HuH-7.5 (cell line): ENCODE data around the gene NDOR1.

Source experiments
- DNase-seq: peaks from one replicate; pipeline ENCODE4 v3.0.0; 2011; ENCODE audit warnings: low spot score

Gene NDOR1

DNA sequence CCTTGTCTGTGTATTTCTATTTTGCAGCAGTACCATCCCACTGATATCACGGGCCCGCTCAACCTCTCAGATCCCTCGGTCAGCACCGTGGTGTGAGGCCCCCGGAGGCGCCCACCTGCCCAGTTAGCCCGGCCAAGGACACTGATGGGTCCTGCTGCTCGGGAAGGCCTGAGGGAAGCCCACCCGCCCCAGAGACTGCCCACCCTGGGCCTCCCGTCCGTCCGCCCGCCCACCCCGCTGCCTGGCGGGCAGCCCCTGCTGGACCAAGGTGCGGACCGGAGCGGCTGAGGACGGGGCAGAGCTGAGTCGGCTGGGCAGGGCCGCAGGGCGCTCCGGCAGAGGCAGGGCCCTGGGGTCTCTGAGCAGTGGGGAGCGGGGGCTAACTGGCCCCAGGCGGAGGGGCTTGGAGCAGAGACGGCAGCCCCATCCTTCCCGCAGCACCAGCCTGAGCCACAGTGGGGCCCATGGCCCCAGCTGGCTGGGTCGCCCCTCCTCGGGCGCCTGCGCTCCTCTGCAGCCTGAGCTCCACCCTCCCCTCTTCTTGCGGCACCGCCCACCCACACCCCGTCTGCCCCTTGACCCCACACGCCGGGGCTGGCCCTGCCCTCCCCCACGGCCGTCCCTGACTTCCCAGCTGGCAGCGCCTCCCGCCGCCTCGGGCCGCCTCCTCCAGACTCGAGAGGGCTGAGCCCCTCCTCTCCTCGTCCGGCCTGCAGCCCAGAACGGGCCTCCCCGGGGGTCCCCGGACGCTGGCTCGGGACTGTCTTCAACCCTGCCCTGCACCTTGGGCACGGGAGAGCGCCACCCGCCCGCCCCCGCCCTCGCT, 37.5 kb upstream of the NDOR1 start:
- DNase-seq = peak; percentile 85

DNA sequence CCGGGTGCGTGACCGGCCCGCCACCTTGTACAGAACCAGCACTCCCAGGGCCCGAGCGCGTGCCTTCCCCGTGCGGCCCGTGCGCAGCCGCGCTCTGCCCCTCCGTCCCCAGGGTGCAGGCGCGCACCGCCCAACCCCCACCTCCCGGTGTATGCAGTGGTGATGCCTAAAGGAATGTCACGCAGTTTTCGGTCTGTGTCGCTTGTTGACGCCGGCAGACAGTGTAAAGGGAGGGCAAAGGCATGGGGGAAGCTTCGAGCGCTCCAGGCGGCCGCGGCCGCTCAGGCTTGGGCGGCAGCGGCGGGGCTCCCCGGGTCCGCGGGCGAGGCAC, 37.0 kb upstream of the NDOR1 start:
- no peak for DNase-seq

DNA sequence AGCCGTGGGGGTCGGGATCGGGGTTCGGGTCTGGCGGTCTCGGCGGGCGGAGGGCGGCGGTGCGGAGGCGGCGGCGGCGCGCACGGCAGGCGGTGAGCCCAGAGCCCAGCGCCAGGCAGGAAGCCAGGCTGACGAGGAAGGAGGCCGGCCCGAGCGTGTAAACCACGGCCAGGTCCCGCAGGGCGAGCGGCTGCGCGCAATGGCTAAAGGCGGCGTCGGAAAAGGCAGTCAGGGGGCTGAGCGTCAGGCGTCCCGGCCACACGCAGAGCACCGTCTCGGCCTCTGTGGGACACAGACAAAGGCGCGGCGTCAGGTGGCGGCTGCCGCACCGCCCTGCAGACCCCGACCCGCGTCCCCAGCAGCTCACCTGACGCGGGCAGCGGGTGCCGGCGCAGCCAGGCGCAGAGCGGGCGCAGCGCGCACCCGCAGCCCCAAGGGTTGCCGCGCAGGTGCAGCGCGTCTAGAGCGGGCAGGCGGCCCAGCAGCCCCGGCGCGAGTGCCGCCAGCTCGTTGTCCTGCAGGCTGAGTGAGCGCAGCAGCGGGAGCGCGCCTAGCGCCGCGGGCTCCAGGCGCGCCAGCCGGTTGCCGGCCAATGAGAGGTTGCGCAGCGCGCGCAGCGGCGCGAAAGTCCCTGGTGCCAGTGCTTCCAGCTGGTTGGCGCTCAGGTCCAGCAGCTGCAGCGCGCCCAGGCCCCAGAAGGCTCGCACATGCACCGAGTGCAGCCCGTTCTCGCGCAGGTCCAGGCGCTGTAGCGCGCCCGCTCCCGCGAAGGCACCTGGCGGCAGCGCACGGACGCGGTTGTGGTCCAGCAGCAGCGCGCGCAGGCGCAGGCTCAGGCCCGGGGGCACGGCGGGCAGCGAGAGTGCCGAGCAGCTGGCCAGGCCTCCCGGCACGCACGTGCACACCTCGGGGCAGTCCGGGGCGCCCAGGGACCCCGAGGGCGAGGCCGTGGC, 36.3 kb upstream of the NDOR1 start:
- peak; percentile 89 for DNase-seq

DNA sequence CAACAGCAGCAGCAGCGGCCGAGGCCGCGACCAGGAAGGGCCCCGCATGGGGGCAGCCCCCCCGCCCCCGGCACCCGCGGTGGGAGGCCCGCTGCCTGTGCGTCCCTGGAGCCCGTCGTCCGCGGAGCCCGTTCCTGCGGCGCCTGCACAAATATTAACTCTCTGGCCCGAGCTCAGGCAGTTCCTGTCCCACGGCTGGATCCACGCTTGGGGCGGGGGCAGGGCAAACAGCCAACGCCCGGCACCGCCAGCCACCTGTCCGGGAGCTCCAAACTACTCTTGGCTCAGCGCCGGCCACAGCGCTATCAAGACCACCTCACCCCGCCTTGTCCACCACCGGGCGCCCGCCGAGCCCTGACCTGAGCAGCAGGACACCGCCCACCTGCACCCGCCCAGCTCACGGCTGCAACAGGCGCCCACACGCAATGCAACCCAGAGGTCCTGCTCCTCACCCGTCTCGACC, 35.6 kb upstream of the NDOR1 start, which contains the start of gene LRRC26:
Gene LRRC26 (minus strand): TSS at position 156 of the 463 bp plus-strand sequence. CDS start 108 bp downstream, at position 48.
- DNase-seq = no peak

DNA sequence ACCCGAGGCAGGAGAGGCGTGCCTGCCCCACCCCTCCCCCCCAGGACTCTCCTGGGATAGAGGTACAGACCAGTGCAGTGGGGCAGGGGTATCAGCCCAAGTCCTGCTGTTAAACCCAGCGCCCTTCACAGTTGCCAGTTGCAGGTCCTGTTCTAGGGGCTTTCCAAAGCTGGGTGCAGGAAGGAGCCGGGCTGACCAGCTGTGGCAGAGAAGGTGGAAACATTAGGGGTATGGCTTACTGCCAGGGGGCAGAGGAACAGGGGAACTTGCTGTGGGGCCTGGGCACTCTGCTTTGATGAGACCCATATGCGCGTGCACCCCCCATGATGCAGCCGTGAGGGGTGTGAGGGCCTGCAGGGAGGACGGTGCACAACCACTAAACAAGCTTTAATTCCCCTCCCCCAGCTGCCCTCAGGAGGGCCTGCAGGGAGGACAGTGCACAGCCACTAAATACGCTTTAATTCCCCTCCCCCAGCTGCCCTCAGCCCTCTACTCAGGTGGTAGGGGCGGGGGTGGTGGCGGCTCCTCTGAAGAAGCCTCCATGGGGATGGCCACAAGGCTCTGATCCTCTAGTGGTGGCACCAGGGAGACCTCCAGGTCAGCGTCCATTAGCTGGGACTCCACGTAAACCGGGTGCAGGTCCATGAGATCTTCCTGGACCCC, 34.9 kb upstream of the NDOR1 start:
- no peak for DNase-seq

DNA sequence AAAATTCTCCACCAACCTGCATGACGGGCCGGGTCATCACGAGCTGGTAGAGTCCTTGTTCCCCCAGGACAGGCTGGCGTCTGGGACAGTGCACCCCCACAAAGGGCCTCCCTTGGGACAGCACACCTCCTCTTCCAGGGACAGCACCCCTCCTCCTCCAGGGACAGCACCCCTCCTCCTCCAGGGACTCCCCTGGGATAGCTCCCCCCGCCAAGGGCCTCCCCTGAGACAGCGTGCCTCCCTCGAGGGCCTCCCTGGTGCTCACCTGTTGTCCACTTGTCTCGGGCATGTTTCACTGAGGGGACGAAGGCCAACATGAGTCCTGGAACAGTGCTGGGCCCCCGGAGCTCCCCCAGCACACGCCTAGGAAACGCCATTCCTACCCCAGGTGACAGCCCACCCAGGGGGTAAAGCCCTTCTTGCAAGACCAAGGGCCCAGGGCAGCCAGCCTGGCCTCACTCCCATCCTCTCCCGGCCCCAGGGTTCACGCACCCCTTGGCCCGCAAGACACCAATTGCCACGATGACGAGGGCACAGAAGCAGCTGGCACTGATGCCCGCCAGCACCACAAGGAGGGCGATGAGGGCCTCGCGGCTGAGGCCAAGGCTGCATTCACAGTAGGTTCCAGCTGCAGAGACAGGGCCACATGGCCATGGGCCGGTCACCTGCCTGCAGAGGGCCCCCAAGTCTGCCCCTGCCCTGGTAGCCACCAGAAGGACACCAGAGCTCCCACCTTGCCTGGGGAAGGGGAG, 34.2 kb upstream of the NDOR1 start:
- no peak for DNase-seq

DNA sequence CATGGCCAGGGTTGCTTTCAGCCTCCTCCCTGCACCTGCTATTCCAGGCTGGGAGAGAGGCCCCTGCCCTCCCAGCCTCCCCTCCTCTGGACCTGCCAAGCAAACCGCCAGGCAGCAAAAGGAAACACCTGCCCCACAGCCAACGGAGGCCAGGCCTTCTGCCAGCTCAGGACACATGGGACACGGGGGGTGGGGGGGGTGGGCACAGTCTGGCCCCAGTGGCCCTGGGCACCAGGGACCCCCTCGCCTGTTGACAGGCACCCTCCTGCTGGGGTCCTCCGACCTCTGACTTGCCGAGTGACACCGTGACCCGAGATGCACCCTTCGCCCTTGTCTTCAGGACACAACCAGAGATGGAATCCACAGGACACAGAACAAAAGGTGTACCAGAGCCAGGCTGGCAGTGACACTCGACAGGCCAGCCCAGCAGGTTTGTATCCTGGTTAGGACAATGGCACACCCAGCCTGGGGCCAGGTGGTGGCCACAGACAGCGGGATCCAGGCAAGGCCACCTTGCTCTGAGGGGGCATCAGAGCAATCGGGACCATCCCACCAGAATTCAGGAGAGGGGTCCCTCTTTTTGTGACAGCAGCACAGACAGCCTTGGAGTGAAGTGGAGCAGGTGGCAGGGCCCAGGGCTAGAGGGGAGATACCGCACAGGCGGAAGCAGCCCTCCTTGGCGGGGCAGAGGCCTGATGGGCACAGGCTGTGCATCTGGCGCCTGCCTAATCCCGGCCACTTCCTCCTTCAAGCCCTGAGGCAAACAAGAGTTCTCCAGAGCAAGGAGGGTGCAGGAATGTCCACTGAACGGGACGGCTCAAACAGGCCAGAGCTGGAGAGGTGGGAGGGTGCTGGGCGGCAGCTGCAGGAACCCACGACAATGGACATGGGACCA, 32.4 kb upstream of the NDOR1 start:
- DNase-seq = no peak

DNA sequence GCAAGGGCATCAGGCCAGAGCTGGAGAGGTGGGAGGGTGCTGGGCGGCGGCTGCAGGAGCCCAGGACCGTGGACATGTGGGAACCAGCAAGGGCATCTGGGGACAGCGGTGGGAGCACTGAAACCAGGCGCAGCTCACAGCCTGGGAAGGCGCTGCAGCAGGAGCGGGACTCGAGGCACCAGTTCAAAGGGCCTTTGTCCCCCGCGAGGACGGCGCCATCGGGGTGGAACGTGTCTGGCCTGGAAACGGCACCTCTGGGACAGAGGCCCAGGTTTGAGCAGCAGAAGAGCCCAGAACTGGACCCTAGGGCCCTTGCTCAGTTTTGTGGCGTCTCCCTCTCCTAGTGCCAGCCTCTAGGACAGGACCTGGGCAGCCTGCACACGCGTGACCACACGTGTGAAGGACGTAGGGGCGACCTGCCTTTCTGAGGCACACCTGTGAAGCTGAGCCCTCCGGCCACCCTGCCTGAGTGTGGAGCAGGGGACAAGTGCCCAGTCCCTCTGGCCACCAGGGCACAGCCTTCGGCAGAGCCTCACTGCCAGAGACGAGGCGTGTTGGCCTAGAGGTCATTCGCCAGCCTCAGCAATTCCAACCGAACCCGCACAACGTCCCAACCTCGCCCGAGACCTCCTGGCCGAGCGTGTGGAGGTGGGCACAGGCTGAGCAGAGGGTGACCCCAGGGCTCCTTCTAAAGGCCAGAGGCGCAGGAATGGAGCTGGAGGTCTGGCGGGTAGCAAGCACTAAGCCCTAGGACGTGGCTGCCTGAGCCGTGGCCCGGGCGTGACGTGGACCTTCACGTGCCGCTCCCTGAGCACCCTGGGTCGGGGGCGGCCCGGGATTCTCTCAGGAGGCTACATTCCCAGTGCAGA, 31.5 kb upstream of the NDOR1 start:
- DNase-seq = no peak

DNA sequence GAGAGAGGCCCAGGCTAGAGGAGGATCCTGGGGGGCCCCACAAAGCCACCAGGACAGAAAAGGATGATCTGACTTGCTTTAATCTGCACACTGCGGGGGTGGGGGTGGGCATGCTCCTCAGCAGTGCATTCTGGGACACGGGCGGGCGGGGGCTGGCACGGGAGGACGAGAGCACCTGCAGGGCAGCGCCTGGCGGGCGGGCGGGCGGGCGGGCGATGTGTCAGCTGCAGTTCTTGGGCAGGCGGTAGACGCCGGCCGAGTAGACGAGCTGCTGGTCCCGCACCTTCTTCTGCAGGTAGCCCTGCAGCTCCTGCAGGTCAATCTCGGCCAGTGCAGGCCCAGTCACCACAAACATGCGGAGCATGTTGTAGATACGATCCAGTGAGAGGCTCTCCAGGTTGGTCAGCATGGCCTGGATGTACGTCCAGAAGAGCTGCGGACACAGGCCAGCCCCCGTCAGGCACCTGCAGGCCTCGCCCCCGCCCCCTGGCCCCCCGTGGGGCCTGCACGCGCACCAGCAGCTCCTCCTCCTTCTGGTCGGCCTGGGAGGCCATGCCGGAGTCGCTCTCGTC, 30.7 kb upstream of the NDOR1 start:
- DNase-seq = no peak

DNA sequence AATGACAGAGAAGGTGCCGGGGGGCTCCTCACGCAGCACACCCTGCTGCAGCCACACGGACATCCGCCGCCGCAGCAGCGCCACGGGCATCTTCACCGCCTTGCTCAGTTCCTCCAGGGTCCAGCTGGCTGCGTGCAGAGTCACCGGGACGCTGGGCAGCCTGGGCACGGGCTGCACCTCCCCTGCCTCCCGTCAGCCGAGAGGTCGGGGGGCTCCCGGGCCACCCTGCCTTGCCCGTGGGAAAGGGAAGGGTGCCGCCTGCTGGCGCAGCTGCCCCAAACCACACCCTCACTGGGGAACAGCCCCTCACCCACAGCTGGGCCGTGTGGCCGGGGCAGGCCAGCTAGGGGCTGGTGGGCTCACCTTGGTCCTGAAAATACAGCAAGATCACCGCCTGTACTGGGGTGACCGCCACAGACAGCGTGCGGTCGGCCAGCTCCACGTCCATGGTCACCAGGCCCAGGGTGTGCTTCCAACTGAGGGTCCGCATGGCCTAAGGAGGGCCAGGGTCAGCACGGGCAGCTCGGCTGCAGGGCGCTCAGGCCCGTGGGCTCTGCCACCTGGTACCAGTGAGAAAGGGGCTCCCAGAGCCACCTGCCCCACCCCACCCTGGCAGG, 30.0 kb upstream of the NDOR1 start:
- DNase-seq = no peak

DNA sequence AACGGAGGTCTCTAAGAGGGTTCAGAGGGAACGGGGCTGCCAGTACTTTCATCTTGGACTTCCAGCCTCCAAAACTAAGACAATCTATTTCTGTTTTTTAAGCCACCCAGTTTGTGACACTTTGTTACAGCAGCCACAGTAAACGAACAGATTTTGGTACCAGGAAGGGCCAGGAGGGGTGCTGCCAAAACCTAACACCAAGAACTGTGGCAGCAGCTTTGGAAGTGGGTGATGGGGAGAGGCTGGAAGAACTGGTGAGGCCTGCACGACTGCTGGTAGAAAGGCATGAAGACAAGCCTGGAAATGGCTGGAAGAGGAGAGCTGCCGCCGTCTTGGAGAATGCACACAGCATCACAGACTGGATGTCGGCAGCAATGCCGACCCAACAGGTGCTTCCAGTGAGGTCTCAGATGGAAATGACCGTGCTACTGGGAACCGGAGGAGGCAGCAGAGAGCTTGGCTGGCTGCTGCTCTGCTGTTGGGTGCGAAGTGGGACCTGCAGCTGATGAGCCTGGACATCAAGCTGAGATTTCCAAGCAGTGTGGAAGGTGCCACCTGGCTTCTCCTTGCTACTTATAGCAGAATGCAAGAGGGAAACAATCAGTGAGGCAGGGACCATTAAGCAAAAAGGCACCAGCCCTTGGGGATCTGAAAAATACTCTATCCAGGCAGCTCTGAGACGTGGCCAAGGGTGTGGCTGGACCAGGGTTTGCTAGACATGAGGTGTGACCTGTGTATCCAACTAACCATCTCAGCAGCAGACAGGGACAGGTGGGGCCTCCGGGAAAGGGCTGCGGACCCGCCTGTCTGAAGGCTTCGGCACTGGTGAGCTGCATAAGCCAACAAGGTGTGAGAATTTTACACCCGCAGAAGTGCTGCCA, 29.0 kb upstream of the NDOR1 start:
- peak; percentile 87 for DNase-seq

DNA sequence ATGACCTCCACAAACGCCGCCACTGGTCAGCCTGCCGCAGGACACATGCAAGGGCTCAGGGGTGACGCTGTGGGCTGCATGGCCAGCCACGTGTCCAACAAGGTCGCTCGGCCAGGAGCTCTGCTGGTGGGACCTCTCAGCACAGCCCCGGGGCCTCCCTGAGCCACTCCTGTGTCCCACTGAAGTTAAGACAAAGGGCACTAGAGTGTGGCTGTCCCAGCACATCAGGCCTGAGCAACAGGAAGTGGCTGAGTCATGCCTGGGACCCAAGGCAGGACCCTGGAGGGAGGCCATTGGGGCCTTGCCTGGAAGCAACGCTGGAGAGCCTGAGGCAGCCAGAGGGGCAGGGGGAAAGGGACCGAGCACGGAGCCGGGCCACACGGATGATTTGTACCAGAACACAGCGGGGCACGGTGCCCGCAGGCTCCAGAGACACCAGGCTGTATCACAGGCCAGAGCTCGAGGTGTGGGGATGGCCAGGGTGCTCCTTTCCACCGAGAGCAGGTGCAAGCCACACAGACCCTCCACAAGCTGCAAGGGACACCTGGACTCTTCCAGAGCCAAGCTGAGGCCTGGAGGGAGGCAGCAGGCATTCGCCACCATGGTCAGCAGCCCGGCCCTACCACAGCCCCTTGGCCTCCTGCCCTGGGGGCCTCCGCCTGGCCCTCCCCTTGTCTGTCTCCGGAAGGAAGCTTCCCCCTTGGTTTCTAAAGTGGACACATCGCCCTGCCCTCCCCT, 27.1 kb upstream of the NDOR1 start:
- DNase-seq = no peak

DNA sequence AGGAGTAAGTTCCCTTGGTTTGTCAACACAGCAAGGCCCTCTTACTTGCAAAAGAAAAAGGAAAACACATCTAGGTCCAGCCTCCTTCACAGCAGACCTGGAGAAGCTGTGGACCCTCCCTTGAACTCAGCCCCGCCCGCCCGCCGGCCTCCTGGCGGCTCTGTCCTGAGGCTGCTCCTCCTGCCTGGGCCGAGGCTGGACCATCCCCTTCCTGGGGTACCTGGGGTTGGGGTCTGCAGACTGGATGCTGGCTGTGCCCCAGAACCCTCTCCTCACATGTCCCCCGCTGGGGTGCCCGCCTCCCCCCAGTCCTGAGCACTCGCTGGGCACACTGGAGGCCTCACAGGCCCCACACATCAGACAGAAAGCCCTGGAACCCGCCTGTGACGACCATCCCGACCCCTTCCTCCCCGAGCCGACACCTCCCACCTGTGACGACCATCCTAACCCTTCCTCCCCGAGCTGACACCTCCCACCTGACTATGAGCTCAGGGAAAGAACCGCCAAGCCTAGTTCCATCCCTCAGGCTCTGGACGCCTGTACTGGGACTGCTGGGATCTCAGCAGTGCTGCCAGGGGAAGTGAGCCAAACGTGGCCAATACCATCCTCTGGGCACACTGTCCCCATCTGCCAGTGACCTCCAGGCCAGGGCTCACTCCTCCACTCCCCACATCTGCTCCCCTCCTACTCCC, 26.4 kb upstream of the NDOR1 start:
- DNase-seq = no peak

DNA sequence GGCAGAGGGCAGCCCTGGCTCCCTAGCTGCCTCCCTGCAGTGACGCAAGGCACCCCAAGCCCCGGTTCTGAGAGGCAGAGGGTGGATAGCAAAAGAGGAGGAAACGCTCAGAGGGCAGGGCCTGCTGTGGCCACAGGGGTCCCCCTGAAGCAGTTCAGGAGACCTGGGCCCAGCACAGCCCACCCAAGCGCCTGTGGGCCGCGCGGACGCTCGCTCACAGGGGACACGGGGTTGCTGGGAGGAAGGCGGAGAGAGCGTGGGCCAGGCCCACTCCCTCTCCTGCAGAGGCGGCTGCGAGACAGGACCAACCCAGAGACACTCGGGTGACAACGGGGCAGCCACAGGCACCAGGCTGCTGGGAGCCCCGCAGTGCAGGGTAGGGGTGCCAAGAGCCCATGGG, 25.7 kb upstream of the NDOR1 start:
- DNase-seq = no peak

DNA sequence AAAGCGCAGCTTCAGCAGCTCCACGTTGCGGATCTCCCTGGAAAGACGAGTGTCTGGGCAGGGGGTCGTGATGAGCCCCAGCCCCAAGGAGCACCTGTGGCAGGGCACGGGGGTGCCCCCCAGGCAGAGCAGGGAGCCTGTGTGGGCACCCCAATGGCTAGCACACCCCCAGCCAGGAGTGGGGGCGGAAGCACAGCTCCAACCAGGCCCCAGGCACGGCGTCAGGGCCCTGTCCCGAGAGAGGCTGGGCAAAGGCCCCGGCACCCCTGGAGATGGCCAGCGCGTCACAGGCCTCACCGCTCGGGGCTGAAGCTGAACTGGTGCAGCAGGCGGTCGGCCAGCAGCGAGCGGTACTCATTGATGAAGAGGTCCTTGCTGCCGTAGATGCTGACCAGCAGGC, 25.0 kb upstream of the NDOR1 start:
- DNase-seq = no peak

DNA sequence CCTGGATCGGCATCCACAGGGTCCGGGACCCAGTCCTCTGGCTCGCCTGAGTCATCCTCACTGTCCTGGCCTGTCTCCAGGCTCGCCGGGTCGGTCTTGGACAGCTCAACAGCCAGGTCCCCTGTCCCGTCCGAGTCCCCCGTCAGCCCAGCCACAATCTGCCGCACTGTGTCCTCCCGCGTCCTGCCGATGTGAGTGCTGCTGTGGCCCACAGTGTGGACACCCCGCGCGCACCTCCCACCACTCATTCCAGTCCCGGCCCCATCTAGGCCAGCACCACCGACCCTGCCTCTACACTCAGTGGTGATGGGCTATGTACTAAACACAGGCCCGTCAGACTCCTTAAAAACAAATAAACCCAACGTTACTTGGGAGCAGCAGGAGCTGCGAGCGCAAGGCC, 23.8 kb upstream of the NDOR1 start:
- no peak for DNase-seq

DNA sequence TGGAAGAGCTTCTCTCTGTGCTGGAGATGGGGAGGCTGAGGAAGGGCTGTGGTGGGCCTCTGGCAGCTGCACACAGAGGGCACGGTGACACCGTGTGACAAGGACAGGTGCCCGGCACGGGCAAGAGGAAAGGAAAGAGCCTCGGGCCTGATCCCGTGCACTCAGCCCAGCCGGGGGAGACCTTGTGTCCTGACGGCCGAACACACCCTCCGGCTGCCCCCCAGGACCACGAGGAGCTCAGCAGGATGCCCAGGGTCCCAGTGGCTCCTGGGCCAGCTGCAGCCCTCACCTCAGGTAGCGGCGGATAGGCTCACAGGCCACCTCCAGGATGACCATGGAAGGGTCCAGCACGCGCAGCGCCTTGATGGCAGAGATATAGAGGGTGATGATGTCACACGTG, 22.7 kb upstream of the NDOR1 start:
- DNase-seq = no peak
